ENCODE measurements around the gene DNAJC1. TPM values are rescaled to one million over a fixed set of nuclear protein-coding genes. Genes with fewer than 3 reads are reported as not detected.
"Not testable (repeated sequence)": the region's sequence is repeated elsewhere in the genome, so short reads cannot be mapped to it uniquely, and the experiment has no call there.

The DNAJC1 gene
- total RNA-seq, 2 experiments from 2014 or later, result 26.5 to 32.5 TPM

GRCh38 chr10:21895932-21896331 lies 107.6 kb downstream of the DNAJC1 start:
- H3K36me3 Mint-ChIP-seq, result peaks cover 34% of the 10 kb centered on the region
- CTCF ChIA-PET, result no interaction called here
- no peak overlapping the region for H3K4me3 Mint-ChIP-seq
- H3K27ac Mint-ChIP-seq, result no peak overlapping the region
- H3K27me3 Mint-ChIP-seq, result no peaks in the 10 kb centered on the region
- peaks cover 8% of the 10 kb centered on the region for H3K4me1 Mint-ChIP-seq
- DNase-seq (no peak), ATAC-seq (no peak)
- H3K9me3 Mint-ChIP-seq (ENCODE audit: low read depth), result no peaks in the 10 kb centered on the region

- no peak for ATAC-seq
- H3K9me3 Mint-ChIP-seq (ENCODE audit: low read depth), result no peaks in the 10 kb centered on the region
- H3K27me3 Mint-ChIP-seq, result no peaks in the 10 kb centered on the region
- DNase-seq, result no peak
- H3K4me3 Mint-ChIP-seq, result no peak overlapping the region
- no peak overlapping the region for H3K27ac Mint-ChIP-seq
- CTCF ChIA-PET, result no interaction called here
- peaks cover 37% of the 10 kb centered on the region for H3K36me3 Mint-ChIP-seq
- H3K4me1 Mint-ChIP-seq, result peaks cover 16% of the 10 kb centered on the region
Observed at GRCh38 chr10:21894648-21895342, 108.7 kb downstream of the DNAJC1 start.

DNA sequence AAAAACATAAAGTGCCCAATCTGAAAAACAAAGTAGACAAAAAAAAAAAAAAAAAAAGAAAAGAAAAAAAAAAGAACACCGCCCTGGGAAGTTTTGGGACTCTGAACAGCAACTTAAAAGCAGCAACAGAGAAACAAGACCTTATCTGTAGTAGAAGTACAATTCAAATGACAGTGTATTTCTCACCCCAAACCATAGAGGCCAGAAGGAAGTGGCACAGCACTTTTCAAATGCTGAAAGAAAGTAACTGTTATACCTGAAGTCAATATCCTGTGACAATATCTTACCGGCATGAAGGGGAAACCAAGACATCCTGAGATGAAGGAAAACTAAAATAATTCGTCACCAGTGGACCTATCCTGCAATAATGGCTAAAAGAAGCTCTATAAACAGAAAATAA lies 112.1 kb downstream of the DNAJC1 start:
- H3K27ac Mint-ChIP-seq, result peak overlapping the region; percentile 62
- no peak overlapping the region for H3K4me3 Mint-ChIP-seq
- peaks cover 2% of the 10 kb centered on the region for H3K9me3 Mint-ChIP-seq (ENCODE audit: low read depth)
- H3K4me1 Mint-ChIP-seq, result peaks cover 32% of the 10 kb centered on the region
- ATAC-seq, result peak; percentile 57
- peaks cover 44% of the 10 kb centered on the region for H3K36me3 Mint-ChIP-seq
- CTCF ChIA-PET, result no interaction called here
- no peaks in the 10 kb centered on the region for H3K27me3 Mint-ChIP-seq
- DNase-seq, result no peak

- ATAC-seq (peak; percentile 23), DNase-seq (no peak)
- Mint-ChIP-seq H3K9me3 (ENCODE audit: low read depth) (peaks cover 10% of the 10 kb centered on the region), H3K4me1 (peaks cover 34% of the 10 kb centered on the region), H3K27me3 (no peaks in the 10 kb centered on the region), H3K36me3 (peaks cover 53% of the 10 kb centered on the region), H3K27ac (no peak overlapping the region), H3K4me3 (no peak overlapping the region)
- CTCF ChIA-PET, result no interaction called here
Observed at GRCh38 chr10:21889477-21890275, 113.9 kb downstream of the DNAJC1 start.

DNA sequence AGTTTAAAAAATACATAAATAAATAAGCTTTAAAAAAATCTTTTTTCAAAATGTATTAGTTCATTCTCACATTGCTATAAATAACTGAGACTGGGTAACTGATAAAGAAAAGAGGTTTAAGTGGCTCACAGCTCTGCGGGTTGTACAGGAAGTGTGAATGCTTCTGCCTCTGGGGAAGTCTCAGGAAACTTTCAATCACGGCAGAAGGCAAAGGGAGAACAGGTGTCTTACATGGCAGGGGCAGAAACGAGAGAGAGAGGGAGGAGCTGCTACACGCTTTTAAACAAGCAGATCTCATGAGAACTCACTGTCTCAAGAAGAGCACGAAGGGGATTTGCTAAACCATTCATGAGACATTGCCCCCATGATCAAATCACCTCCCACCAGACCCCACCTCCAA lies 114.6 kb downstream of the DNAJC1 start:
- H3K27ac Mint-ChIP-seq, result no peak overlapping the region
- CTCF ChIA-PET, result no interaction called here
- peaks cover 10% of the 10 kb centered on the region for H3K9me3 Mint-ChIP-seq (ENCODE audit: low read depth)
- H3K4me1 Mint-ChIP-seq, result peaks cover 34% of the 10 kb centered on the region
- H3K4me3 Mint-ChIP-seq, result peak overlapping the region; percentile 0
- ATAC-seq, result peak; percentile 47
- H3K36me3 Mint-ChIP-seq, result peaks cover 49% of the 10 kb centered on the region
- no peaks in the 10 kb centered on the region for H3K27me3 Mint-ChIP-seq
- DNase-seq, result peak; percentile 48

DNA sequence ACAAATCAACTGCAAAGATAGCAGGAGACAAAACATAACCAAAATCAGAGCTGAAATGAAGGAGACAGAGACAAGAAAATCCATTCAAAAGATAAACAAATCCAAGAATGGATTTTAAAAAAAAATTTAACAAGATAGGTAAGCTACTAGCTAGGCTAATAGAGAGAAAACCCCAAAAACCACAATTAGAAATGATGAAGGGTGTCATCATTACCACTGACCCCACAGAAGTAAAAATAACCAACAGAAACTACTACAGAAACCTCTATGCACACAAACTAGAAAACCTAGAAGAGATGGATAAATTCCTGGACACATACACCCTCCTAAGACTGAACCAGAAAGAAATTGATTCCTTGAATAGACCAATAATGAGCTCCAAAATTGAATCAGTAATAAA lies 117.6 kb downstream of the DNAJC1 start:
- H3K4me3 Mint-ChIP-seq, result no peak overlapping the region
- H3K4me1 Mint-ChIP-seq, result peaks cover 26% of the 10 kb centered on the region
- H3K27ac Mint-ChIP-seq, result no peak overlapping the region
- H3K9me3 Mint-ChIP-seq (ENCODE audit: low read depth), result peaks cover 11% of the 10 kb centered on the region
- no peak for DNase-seq
- peaks cover 42% of the 10 kb centered on the region for H3K36me3 Mint-ChIP-seq
- no peak for ATAC-seq
- CTCF ChIA-PET, result no interaction called here
- H3K27me3 Mint-ChIP-seq, result no peaks in the 10 kb centered on the region

GRCh38 chr10:21873198-21873597 lies 130.3 kb downstream of the DNAJC1 start:
- ATAC-seq, result no peak
- no peaks in the 10 kb centered on the region for H3K27me3 Mint-ChIP-seq
- DNase-seq, result no peak
- H3K4me3 Mint-ChIP-seq, result no peak overlapping the region
- no peak overlapping the region for H3K27ac Mint-ChIP-seq
- CTCF ChIA-PET, result no interaction called here
- H3K9me3 Mint-ChIP-seq (ENCODE audit: low read depth), result peaks cover 13% of the 10 kb centered on the region
- no peaks in the 10 kb centered on the region for H3K4me1 Mint-ChIP-seq
- peaks cover 45% of the 10 kb centered on the region for H3K36me3 Mint-ChIP-seq

- H3K36me3 Mint-ChIP-seq, result peaks cover 42% of the 10 kb centered on the region
- H3K9me3 Mint-ChIP-seq (ENCODE audit: low read depth); ATAC-seq; H3K27me3 Mint-ChIP-seq; H3K4me3 Mint-ChIP-seq; H3K4me1 Mint-ChIP-seq; CTCF ChIA-PET; DNase-seq; H3K27ac Mint-ChIP-seq: not testable (repeated sequence)
Observed at GRCh38 chr10:21872771-21873170, 130.8 kb downstream of the DNAJC1 start.

- H3K4me1 Mint-ChIP-seq, result no peaks in the 10 kb centered on the region
- CTCF ChIA-PET, result no interaction called here
- DNase-seq, result no peak
- no peak overlapping the region for H3K27ac Mint-ChIP-seq
- no peak for ATAC-seq
- peaks cover 45% of the 10 kb centered on the region for H3K36me3 Mint-ChIP-seq
- peaks cover 9% of the 10 kb centered on the region for H3K9me3 Mint-ChIP-seq (ENCODE audit: low read depth)
- no peaks in the 10 kb centered on the region for H3K27me3 Mint-ChIP-seq
- H3K4me3 Mint-ChIP-seq, result no peak overlapping the region
Observed at GRCh38 chr10:21870849-21871248, 132.7 kb downstream of the DNAJC1 start.

DNA sequence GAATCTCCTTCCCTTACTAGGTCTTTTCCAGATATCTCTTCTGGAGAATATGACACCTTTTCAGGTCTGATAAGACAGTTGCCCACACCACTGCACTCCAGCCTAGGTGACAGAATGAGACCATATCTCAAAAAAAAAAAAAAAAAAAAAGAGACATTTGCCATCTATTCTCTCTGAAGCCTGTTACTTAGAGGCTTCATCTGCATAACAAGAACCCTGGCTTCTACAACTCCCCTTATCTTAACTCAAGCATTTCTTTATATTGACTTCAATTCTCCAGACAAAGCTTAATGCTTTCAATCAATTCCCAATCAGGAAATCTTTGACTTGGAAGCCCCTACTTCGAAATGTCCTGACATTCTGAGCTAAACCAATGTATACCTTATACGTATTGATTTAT lies 134.4 kb downstream of the DNAJC1 start:
- H3K4me1 Mint-ChIP-seq, result not testable (repeated sequence)
- peaks cover 43% of the 10 kb centered on the region for H3K36me3 Mint-ChIP-seq

GRCh38 chr10:21860718-21861117 lies 142.8 kb downstream of the DNAJC1 start:
- DNase-seq (no peak), ATAC-seq (no peak)
- Mint-ChIP-seq H3K4me3 (no peak overlapping the region), H3K36me3 (peaks cover 18% of the 10 kb centered on the region), H3K9me3 (ENCODE audit: low read depth) (no peaks in the 10 kb centered on the region), H3K4me1 (peaks cover 7% of the 10 kb centered on the region), H3K27me3 (no peaks in the 10 kb centered on the region), H3K27ac (no peak overlapping the region)
- CTCF ChIA-PET, result no interaction called here

More for the DNA sequence above, 134.4 kb downstream of the DNAJC1 start:
- CTCF ChIA-PET, result interaction anchor here (0.7 kb wide), 1 partner anchor 155 kb away, joined by 4 read pairs; no protein-coding TSS in a partner anchor
- not testable (repeated sequence) for H3K27me3 Mint-ChIP-seq; H3K4me3 Mint-ChIP-seq; H3K27ac Mint-ChIP-seq; ATAC-seq; DNase-seq; H3K9me3 Mint-ChIP-seq (ENCODE audit: low read depth)

- H3K27ac Mint-ChIP-seq, result no peak overlapping the region
- ATAC-seq, result no peak
- H3K4me1 Mint-ChIP-seq, result peaks cover 7% of the 10 kb centered on the region
Observed at GRCh38 chr10:21858455-21858854, 145.1 kb downstream of the DNAJC1 start.

DNA sequence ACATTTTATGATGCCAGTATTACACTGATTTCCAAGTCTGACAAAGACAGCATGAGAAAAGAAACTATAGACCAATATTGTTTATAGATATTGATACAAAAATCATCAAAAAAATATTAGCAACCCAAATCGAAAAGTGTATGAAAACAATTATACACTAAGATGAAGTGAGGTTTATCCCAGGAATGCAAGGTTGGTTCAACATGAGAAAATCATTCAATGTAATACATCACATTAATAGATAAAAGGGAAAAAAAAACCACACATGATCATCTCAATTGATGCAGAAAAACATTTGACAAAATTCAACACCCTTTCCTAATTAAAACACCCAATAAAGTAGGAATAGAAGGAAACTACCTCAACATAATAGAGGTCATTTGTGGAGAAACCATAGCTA lies 153.9 kb downstream of the DNAJC1 start:
- Mint-ChIP-seq H3K27me3 (no peaks in the 10 kb centered on the region), H3K4me1 (no peaks in the 10 kb centered on the region), H3K36me3 (peaks cover 38% of the 10 kb centered on the region), H3K27ac (no peak overlapping the region), H3K9me3 (ENCODE audit: low read depth) (peaks cover 18% of the 10 kb centered on the region), H3K4me3 (no peak overlapping the region)
- DNase-seq, result no peak
- ATAC-seq, result no peak
- CTCF ChIA-PET, result no interaction called here

More at GRCh38 chr10:21858455-21858854, 145.1 kb downstream of the DNAJC1 start:
- DNase-seq, result no peak
- no peak overlapping the region for H3K4me3 Mint-ChIP-seq
- CTCF ChIA-PET, result no interaction called here
- peaks cover 18% of the 10 kb centered on the region for H3K36me3 Mint-ChIP-seq
- no peaks in the 10 kb centered on the region for H3K27me3 Mint-ChIP-seq
- H3K9me3 Mint-ChIP-seq (ENCODE audit: low read depth), result peaks cover 3% of the 10 kb centered on the region

GRCh38 chr10:21843645-21844044 lies 159.9 kb downstream of the DNAJC1 start:
- H3K36me3 Mint-ChIP-seq, result peaks cover 17% of the 10 kb centered on the region
- DNase-seq, result no peak
- H3K27ac Mint-ChIP-seq, result no peak overlapping the region
- H3K27me3 Mint-ChIP-seq, result no peaks in the 10 kb centered on the region
- no peak for ATAC-seq
- H3K4me1 Mint-ChIP-seq, result no peaks in the 10 kb centered on the region
- no peak overlapping the region for H3K4me3 Mint-ChIP-seq
- peaks cover 6% of the 10 kb centered on the region for H3K9me3 Mint-ChIP-seq (ENCODE audit: low read depth)
- CTCF ChIA-PET, result interaction anchor here (1.1 kb wide), 1 partner anchor 9 kb away, joined by 3 read pairs; no protein-coding TSS in a partner anchor
